CD4-positive, alpha-beta T cell treated with Interleukin-6 for 4 hours (primary cell): ENCODE data around the gene BATF2.
"Not testable (repeated sequence)": the region's sequence is repeated elsewhere in the genome, so short reads cannot be mapped to it uniquely, and the experiment has no call there.

ENCODE experiments used
- DNase-seq: peaks from one replicate; pipeline ENCODE4 v3.0.0-alpha.2; 2020; ENCODE audit warnings: mixed read lengths

BATF2 gene

DNA sequence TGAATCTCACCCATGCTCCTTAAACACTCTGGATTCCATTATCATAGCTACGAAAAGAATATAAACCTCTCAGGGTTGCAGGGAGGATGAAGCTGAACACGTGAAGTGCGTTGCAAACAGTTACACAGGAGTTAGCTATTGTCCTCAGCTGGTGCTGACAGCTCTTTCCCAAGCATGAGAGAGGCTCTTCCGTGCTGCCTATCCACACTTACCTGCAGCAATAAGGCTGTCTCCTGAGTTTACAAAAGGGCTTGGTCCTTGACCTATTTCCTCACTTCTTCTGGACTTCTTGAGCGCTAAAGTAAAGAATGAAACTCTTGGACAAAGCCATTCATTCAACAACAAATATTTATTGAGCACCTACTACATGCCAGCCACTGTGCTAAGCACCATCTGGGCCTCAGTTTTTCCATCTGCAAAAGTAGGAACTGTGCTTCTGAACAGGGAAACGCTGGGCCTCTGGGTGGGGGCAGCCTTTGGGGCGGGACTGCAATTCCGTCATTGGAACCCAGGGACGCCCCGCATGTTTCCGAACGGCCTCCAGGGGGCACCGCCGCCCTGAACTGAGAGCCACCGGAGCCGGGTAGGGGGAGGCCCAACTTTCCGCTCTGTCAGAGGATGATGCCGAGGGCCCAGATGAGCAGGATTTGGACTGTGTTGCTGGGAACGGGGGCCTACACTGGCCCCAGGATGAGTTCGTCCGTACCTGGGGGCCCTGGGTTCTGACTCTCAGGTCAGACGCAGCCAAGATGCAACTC, 16.5 kb upstream of the BATF2 start:
- peak; percentile 92 for DNase-seq

DNA sequence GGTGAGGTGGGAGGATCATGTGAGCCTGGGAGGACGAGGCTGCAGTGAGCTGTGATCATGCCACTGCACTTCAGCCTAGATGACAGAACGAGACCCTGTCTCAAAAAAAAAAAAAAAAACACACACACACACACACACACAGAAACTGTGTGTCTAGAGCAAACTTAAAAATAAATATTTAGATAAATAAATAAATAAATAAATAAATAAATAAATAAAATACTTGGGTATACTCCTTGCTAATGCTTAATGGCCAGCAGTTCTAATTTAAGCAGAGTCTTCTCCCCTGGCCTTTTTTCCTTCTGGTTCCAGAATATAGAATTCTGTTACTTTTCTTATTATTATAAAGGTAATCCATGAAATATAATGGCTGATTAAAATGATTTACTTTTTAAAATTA, 12.1 kb upstream of the BATF2 start:
- DNase-seq, result no peak

DNA sequence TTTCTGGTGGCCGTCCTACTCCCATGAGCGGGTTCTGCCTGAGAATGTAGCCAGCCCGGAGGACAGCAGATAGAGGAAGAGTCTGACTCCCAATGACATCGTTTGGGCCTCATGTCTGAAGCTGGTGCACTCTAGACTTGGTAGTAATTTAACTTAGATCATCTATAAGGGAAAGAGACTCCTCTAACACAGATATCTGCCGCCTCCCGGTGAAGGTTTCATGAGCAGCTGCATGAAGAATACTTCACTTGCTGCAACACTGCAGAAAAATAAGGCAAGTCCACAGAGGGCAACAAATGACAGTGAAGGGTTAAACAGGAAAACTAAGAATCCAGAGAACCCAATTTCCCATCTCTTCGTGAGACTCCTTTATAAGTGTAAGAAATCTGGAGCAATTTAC, 11.2 kb upstream of the BATF2 start:
- no peak for DNase-seq

DNA sequence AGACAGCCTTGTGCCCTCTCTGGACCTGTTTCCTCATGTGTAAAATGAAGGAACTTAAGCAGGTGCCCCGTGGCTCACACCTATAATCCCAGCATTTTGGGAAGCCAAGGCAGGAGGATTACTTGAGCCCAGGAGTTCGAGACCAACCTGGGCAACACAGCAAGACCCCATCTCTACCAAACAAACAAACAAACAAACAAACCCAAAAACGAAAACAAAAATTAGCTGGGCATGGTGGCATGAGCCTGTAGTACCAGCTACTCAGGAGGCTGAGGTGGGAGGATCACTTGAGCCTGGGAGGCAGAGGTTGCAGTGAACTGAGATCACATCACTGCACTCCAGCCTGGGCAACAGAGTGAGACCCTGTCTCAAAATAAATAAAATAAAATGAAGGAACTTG, 7.2 kb upstream of the BATF2 start:
- DNase-seq, result not testable (repeated sequence)

DNA sequence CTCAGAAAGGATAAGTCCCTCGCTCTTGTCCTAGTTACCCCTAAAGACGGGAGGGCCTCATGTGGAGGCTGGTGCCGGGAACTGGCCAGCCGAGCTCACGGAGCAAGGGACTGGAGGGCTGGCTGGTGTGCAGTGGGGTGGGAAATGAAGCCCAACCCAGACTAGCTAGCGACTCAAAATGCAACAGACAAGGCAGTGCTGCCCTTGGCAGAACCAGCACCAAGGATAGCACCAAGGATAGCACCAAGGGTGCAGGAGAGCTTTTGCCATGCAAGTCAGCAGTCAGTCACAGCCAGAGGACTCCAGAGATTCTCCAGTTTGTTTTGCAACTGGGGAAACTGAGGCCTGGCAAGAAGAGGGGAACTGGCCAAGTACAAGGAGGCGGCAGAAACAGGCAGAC, 6.5 kb upstream of the BATF2 start:
- DNase-seq, result no peak

DNA sequence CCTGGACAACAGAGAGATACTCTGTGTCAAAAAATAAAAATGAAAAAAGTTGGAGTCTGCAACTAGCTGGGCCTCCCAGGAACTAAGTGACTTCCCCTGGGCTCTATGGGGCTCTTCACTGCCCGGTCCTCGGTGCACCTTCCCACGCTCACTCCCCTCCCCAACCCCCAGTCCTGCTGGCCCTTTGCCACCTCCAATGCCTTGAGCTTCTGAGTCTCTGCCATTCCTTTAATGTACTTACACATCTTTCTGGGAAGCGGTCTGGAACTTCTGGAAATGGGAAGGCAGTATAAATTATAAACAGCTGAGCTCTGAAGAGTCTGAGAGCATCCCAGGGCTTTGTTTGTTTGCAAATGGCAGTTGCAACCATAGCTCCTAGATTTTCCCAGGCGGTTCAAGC, 5.9 kb upstream of the BATF2 start:
- DNase-seq, result no peak

DNA sequence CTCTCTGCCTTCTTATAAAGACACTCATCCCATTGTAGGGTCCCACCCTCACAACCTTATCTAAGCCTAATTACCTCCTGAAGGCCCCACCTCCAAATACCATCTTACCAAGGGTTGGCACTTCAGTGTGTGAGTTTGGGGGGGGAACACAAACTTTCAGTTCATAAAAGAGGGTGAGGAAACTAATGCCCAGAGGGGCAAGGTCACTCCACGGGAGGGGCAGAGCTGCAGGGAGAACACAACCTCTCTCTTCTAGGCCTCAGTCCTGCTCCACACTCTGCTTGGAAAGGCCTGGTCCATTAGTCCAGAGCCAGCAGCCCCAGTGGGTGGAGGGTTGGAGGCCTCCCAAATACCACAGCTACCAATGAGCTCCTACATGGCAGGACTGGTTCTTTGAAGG, 2.7 kb upstream of the BATF2 start:
- no peak for DNase-seq

DNA sequence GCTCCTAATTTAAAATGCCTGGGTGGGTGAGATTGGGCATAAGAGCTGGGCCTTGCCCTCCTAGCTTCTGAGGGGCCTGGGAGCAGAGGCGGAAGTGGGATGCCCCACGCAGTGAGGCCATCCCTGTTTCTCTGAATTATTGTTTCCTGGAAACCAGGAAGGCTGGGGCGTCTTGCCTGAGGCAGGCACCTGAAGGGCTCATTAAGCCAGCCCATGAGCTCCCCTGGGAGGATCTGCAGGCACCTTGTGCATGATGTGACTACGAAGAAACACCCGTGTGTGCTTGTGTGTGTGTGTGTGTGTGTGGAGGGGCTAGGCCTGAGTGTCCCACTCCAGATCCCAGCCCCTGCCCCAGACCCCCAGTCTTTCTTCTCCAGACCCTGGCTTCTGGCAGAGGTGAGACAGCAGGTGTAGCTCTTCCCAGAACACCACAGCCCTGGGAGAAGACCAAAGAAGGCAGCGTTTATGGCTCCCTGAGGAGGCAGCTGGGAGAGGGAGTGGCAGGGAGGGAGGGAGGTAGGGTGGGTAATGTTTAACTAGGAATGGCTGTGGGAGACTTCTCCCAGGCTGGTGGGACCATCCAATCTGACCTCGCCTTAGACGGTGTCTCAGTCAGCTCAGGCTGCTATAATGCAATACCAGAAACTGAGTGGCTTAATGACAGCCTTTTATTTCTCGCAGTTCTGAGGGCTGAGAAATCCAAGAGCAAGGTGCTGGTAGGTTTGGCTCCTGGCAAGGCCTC, 2.1 kb upstream of the BATF2 start:
- DNase-seq, result no peak

DNA sequence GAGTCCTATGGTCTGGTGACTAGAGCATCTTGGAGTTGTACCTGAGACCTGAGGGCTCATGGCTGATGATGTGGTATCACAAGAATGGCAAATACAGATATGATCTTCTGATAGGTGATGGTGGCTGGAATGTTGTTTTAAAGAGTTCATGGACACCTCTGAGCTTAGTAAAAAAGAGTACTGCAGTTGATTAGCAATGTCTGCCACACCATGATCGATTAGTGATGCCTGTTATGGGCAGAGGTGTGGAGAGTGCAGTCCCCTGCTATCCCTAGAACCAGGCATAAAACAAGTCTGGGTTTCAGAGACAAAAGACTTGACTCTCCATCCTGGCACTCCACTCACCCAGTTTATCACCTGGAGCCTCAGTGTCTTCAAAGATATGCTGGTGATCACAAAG, 1.4 kb upstream of the BATF2 start:
- no peak for DNase-seq

DNA sequence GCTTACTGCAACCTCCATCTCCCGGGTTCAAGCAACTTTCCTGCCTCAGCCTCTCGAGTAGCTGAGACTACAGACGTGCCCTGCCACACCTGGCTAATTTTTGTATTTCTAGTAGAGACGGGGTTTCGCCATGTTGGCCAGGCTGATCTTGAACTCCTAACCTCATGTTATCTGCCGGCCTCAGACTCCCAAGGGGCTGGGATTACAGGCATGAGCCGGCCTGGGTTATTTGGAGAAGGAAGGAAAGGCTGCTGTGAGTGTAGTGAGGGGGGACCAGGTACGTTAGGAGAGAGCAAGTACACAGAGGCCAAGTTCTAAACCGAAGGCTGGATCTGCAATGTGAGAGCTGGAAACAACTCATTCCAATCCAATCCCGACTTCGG, 453 bp downstream of the BATF2 start:
- no peak for DNase-seq

DNA sequence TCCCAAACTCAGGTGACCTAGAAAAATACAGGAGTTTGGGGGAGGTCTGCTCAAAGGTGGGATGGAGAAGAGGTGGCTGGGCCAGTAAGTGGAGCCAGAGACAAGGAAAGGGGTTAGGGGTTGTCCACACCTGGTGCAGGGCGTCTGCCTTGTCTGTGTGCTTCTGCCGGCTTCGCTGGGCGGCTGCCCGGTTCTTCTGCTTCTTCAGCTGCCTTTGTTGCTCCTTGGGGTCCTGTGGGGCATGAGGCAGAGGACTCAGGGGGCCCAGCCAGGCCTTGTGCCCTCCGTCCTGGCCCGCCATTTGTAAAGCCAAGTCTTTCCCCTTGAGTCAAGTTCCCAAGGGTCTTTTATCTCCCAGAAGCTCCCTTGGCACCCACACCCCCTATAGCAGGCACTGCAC, 2.5 kb downstream of the BATF2 start:
- DNase-seq, result no peak

DNA sequence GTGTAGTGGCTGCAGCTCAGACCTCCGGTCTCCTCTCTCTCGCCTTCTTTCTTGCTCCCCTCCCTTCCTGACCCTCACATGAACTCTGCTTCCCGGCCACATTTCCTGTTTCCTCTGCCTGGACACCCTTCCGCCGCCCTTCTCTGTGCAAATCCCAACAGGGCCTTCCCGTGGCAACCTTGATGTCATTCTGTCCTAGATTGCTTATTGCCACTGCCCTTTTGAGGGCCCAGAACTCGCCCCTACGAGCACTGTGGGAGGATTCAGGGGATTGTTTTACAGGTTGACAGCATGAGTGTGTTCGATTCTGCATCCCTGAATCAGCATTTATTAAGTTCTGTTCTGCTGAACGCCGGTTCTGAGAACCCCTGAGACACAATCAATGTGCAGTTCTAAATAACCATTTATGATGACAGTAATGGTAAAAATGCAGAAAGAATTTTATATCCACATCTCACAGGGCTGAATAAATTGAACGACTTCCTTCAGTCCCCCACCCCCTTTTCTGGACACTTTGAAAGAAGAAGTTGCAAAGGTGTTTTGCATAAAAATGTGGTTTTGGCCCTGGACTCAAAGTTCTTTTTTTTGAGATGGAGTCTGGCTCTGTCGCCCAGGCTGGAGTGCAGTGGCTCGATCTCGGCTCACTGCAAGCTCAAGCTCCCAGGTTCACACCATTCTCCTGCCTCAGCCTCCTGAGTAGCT, 6.4 kb downstream of the BATF2 start:
- DNase-seq, result no peak

DNA sequence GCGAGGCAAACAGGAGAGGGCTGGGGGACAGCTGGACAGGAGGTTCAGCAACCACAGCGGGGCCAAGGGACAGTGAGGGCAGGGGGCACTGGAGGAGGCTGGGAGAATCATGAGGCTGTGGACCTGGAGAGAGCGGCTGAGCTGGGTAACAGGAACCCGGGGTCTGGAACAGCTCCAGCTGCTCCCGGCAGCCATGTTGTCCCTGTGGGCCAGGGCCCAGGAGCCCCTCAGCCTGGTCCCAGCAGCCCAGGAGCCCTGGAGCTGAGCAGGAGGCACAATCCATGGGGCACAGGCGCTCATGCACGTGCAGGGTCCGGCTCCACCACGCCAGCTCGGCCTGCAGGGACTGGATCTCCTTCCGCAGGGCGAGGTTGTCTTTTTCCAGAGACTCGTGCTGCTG, 7.4 kb downstream of the BATF2 start:
- DNase-seq, result no peak

DNA sequence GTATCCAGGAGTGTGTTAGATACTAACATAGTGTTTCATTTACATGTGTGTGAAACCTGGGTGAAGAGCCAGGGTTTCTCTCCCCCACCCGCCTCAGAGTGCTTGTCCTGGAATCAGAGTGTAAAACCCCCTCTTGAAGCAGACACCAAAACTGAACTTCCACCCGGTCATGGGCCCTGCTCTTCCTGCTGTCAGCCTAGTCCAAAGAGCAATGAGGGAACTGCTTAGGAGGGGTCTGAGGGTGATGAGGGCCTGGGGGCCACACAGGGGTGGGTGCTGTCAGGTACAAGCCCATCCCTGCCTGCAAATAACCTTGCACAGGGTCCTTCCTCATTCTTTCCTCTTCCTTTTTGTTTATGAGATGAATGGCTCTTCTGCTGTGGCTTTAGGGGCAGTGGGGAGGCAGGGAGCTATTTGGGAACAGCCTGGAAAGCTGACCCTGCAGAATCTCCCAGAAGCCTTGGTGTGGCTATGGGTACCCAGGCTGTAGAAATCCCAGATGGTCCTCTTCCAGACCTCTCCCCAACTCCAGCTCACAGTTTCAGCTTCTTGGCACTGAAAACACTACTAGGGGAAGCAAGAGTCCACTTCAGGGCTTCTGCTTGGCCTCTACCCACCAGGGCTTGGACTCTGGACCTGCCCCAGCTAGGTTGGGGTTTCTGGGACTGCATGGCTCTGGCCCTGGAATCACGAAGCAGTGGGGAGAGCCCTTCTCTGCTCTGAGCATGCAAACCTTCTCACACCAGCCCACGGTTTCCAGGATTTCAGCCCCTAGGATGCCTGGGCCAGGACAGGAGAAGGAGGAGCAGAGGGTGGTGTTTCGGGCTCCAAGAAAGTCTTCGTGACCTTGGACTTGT, 8.5 kb downstream of the BATF2 start:
- DNase-seq, result no peak

DNA sequence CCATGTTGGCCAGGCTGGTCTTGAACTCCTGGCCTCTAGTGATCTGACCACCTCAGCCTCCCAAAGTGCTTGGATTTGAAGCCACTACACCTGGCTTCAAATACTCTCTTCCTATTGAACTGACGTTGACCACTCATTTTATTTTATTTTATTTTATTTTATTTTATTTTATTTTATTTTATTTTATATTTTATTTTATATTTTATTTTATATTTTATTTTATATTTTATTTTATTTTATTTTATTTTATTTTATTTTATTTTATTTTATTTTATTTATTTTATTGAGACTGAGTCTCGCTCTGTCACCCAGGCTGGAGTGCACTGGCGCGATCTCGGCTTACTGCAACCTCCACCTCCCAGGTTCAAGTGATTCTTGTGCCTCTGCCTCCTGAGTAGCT, 13.4 kb downstream of the BATF2 start:
- DNase-seq, result not testable (repeated sequence)

DNA sequence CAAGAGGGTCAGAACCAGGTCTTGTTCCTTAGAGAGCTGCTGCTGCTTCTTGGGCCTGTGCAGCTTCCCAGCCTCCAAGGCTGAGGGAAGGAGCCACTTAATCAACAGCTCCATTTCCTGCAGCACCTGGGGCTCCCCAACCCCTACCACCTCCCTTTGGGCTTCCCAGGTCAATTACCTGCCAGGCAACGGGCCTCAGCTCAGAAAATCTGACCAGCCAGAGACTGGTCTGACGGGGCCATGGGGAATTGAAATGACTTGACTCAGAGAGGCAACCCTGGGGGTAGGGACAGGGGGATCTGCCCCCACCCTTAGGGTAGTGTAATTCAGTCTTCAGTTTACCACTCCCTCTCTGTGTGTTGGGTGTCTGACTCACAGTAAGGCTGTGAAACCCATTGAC, 20.1 kb downstream of the BATF2 start:
- no peak for DNase-seq

DNA sequence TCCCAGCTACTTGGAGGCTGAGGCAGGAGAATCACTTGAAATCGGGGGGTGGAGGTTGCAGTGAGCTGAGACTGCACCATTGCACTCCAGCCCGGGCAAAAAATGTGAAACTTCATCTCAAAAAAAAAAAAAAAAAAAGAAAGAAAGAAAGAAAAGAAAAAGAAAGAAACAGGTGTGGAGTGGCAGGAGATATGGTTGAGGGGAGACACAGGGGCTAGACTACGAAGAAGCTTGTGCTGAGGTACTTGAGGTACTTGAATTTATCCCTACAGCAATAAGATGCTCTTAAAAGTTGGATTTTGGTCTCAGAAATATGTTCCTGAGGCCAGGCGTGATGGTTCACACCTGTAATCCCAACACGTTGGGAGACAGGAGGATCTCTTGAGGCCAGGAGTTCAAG, 22.6 kb downstream of the BATF2 start:
- DNase-seq, result no peak

DNA sequence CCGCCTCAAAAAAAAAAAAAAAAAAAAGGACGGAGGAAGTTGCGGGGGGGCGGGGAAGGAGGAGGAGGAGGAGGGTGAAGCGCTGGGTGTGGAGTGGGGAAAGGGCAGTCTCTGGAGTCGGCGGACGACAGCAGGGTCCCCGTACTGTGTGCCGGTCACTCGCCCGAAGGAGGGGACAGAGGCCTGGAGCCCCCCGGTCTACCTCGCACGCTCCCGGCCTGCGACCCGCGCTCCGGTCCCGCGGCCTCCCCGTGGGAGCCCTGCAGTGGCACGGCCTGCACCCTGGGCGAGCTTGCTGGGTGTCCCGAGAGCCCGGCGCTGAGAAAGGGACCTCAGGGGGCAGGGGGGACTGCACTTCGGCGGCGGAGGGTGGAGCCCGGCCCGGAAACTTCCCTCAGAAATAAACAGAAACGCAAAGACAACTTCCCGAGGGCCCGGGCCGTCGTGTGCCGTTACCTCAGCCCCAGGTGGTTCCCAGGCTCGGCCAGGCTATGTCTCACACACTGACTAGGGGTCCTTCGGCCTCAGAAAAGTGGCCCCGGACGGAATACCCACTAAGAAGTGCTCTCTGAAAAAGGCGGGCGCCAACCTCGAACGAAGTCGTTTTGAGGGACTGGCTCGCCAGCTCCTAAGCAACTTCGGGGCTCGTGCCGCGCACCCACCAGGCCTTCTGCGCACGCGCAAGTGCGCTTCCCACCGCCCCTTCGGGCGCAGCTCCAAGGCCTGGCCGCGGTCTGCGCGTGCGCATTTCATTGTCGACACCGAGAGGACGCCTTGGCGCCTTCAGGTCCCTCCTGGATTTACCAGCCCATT, 25.1 kb downstream of the BATF2 start, which contains the start of gene MAJIN:
Gene MAJIN, minus strand, starts transcription at position 688 of the 813 bp plus-strand sequence. CDS start 12,703 bp downstream, outside the sequence.
- peak; percentile 94 for DNase-seq

DNA sequence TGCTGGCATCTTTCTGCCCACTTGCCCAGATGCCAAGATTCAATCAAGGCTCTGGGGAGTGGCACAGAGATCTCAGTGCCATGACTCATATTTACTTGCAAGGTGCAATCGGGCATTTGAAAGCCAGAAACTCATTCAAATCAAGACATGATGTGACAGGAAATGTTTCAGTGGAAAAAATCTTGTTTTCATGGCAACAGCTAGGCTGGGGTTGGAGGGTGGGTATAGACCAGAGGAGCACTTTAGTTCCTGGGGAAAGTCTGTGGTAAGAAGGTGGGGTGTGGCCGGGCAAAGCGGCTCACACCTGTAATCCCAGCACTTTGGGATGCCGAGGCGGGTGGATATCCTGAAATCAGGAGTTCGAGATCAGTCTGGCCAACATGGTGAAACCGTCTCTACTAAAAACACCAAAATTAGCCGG, 26.0 kb downstream of the BATF2 start:
- peak; percentile 20 for DNase-seq

DNA sequence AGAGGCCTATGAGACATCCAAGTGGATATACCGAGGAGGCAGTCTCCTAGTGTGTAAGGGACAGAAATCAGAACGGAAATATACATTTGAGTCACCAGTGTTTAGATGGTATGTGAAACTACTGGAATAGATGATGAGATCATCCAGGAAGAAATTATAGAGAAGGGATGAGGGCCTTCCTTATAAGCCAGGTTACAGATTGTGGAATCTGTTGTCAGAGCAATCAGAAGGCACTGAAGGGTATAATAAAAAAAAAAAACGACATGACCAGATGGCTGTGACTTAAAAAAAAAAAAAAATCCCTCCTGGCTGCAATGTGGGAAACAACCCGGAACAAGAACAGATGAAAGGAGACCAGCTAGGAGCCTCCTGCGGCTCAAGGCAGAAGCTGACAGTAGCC, 27.6 kb downstream of the BATF2 start:
- no peak for DNase-seq

DNA sequence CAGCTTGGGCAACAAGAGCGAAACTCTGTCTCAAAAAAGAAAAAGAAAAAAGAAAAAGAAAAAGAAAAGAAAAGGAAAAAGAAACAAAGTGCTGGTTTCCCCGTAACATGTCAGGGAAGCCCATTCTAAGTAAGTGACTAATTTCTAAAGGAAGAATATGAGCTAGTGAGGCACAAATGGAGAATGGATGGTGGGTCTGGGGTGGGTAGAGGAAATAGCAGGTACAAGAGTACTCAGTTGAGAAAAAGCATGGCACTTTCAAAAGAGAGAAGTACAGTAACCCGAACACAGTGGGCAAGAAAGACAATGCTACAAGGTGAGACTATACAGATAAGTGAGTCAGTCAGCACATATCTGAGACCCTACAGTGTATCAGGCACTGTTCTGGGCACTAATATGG, 29.4 kb downstream of the BATF2 start:
- no peak for DNase-seq

DNA sequence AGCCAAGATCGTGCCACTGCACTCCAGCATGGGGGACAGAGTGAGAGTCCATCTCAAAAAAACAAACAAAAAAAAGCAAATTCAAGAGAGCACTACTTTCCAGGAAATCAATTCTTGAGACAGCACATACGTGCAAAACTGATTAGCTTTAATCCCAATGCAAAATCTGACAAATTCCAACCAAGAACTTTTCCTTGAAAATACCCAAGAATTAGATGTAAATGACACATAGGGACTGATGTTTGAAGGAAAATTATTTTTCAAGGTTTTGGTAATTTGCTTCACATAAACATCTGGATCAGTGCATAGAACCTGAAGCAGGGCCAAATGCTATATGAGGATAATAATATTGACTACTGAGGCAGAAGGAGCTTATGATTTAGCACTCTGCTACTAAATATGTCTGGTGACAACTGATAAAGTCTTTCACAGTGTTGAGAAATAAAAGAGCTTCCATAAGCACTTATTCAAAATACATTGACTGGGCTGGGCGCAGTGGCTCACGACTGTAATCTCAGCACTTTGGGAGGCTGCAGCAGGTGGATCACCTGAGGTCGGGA, 33.6 kb downstream of the BATF2 start:
- no peak for DNase-seq
